ENCODE measurements around the gene ROBO4. TPM values are rescaled to one million over a fixed set of nuclear protein-coding genes. Genes with fewer than 3 reads are reported as not detected.

Gene ROBO4
- total RNA-seq, 4 donors from 2014 or later: 4.5 to 11.9 (median 8.6) TPM

DNA sequence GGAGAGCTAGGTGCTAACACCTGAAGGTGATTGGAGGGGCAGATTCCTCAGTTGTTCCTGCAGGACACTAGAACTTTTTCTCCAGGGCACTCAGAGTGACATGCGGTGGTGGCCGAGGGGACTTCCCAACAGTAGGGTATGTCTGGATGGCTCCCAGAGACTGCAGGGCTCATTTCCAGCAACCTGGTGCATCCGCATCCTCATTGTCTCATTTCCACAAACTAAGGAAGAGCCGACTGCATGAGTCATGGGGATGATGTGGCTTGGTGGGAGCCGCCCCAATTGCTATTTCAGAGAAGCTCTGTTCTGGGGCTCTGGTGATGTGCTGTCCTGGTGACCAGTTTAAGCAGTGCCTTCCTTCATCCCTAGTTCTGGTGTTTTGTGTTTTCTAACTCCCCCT is 2.8 kb upstream of the ROBO4 start:
- H3K4me3 ChIP-seq: no peak overlapping the region
- H3K36me3 ChIP-seq: no peaks in the 10 kb centered on the region
- H3K27me3 ChIP-seq: peaks cover 0 to 35% (median 0%) of the 10 kb centered on the region in 4 donors
- WGBS, 2 donors: 15 to 17% methylated on average over 3 to 5 of the region's 5 CpGs
- H3K4me1 ChIP-seq: peaks cover 0 to 32% (median 7%) of the 10 kb centered on the region in 3 donors
- H3K9me3 ChIP-seq: no peaks in the 10 kb centered on the region
- DNase-seq: no peak
- intact Hi-C loops (cut with DNase I): no loop called here
- no peak for TF ChIP-seq POLR2A (IDR thresholded peaks at IDR 0.05)
- TF ChIP-seq, protein P1, sequence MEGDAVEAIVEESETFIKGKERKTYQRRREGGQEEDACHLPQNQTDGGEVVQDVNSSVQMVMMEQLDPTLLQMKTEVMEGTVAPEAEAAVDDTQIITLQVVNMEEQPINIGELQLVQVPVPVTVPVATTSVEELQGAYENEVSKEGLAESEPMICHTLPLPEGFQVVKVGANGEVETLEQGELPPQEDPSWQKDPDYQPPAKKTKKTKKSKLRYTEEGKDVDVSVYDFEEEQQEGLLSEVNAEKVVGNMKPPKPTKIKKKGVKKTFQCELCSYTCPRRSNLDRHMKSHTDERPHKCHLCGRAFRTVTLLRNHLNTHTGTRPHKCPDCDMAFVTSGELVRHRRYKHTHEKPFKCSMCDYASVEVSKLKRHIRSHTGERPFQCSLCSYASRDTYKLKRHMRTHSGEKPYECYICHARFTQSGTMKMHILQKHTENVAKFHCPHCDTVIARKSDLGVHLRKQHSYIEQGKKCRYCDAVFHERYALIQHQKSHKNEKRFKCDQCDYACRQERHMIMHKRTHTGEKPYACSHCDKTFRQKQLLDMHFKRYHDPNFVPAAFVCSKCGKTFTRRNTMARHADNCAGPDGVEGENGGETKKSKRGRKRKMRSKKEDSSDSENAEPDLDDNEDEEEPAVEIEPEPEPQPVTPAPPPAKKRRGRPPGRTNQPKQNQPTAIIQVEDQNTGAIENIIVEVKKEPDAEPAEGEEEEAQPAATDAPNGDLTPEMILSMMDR (IDR thresholded peaks at IDR 0.05): no peak
- H3K27ac ChIP-seq: peak overlapping the region in 3 of 4 donors; percentile 40 to 87 (median 77)

GRCh38 chr11:124899383-124900145 is 1.9 kb upstream of the ROBO4 start:
- Histone ChIP-seq H3K27me3 (peaks cover 0 to 35% (median 0%) of the 10 kb centered on the region in 4 donors), H3K4me3 (no peak overlapping the region), H3K4me1 (peaks cover 0 to 38% (median 7%) of the 10 kb centered on the region in 3 donors), H3K9me3 (no peaks in the 10 kb centered on the region), H3K36me3 (no peaks in the 10 kb centered on the region), H3K27ac (peak overlapping the region; percentile 40 to 87 (median 72))
- no peak for DNase-seq
- intact Hi-C loops (cut with DNase I): no loop called here
- WGBS, 2 donors: 54 to 70% methylated on average over 5 to 6 of the region's 6 CpGs
- no peak for TF ChIP-seq POLR2A (IDR thresholded peaks at IDR 0.05)
- TF ChIP-seq, protein P1 (IDR thresholded peaks at IDR 0.05): no peak

DNA sequence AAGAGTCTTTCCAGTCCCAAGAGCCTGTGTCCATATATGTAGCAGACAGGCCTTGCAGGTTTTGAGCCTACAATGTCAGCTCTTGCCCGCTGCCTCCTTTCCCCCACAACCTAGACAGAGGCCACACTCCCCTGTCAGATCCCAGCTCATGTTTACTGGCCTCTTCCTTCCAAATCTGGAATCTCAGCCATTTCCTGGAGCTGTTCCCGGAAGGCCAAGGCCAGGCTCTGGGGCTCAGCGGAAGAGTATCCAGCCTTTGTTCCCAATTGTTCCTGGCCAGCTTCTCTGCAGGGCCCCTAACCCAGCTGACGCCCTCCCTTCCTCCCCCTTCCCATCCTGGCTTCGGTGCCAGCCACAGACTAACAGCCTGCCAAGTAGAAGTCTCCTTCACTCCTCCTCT is 1.0 kb upstream of the ROBO4 start:
- no peak for TF ChIP-seq POLR2A (IDR thresholded peaks at IDR 0.05)
- TF ChIP-seq, protein P1 (IDR thresholded peaks at IDR 0.05): no peak
- H3K27ac ChIP-seq: peak overlapping the region in 3 of 4 donors; percentile 67 to 87 (median 77)
- DNase-seq: no peak
- peaks cover 0 to 34% (median 0%) of the 10 kb centered on the region in 4 donors for H3K27me3 ChIP-seq
- 27 to 36% methylated on average over 5 of the region's 5 CpGs for WGBS, 2 donors
- peaks cover 0 to 46% (median 7%) of the 10 kb centered on the region in 3 donors for H3K4me1 ChIP-seq
- intact Hi-C loops (cut with DNase I): no loop called here
- H3K36me3 ChIP-seq: no peaks in the 10 kb centered on the region
- no peak overlapping the region for H3K4me3 ChIP-seq
- H3K9me3 ChIP-seq: no peaks in the 10 kb centered on the region

GRCh38 chr11:124898263-124898680 is 607 bp upstream of the ROBO4 start:
- no peaks in the 10 kb centered on the region for H3K9me3 ChIP-seq
- H3K4me1 ChIP-seq: peaks cover 0 to 48% (median 7%) of the 10 kb centered on the region in 3 donors
- TF ChIP-seq, protein P1 (IDR thresholded peaks at IDR 0.05): no peak
- no peak for TF ChIP-seq POLR2A (IDR thresholded peaks at IDR 0.05)
- peak overlapping the region in 1 of 4 donors; percentile 57 for H3K4me3 ChIP-seq
- no peak for DNase-seq
- peak overlapping the region; percentile 46 to 87 (median 72) for H3K27ac ChIP-seq
- H3K27me3 ChIP-seq: peaks cover 0 to 29% (median 0%) of the 10 kb centered on the region in 4 donors
- intact Hi-C loops (cut with DNase I): no loop called here
- WGBS, 2 donors: 14 to 36% methylated on average over 3 of the region's 3 CpGs
- H3K36me3 ChIP-seq: no peaks in the 10 kb centered on the region

DNA sequence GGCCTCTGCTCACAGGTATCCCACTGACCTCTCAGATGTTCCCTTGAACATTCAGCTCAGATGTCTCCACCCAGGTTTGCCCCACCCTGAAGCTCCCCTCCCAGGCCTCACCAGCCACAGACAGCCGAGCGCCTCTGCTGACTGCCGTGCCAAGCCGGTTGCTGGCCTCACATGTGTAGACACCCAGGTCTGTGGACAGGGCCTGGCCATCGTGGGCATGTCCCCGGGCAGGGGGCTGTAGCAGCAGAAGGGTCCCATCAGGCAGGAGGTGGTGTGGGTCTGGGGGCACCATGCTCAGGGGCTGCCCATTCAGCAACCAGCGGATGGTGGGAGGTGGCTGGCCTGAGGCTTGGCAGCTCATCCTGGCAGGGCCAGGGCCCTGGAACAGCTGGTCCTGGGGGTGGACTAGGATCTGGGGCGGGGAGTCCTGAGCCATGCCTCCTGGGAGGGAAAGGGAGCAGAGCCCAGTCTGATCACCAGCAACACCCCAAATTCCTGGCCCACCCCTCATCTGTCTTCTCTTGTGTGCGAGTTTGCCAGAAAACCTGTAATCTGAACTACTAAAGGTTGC is 759 bp downstream of the ROBO4 start:
- H3K4me3 ChIP-seq: peak overlapping the region; percentile 14 to 57 (median 34)
- DNase-seq: no peak
- peaks cover 0 to 58% (median 7%) of the 10 kb centered on the region in 3 donors for H3K4me1 ChIP-seq
- peaks cover 0 to 27% (median 0%) of the 10 kb centered on the region in 4 donors for H3K27me3 ChIP-seq
- H3K9me3 ChIP-seq: no peaks in the 10 kb centered on the region
- intact Hi-C loops (cut with DNase I): no loop called here
- 76 to 93% methylated on average over 2 to 4 of the region's 9 CpGs for WGBS, 2 donors
- no peaks in the 10 kb centered on the region for H3K36me3 ChIP-seq
- TF ChIP-seq, protein P1 (IDR thresholded peaks at IDR 0.05): no peak
- TF ChIP-seq POLR2A (IDR thresholded peaks at IDR 0.05): no peak
- peak overlapping the region; percentile 46 to 87 (median 72) for H3K27ac ChIP-seq

Data from esophagus squamous epithelium (tissue), 5 donors.